Osteoblast (primary cell): ENCODE measurements around the gene CACNA2D3. TPM values are rescaled to one million over a fixed set of nuclear protein-coding genes. Genes with fewer than 3 reads are reported as not detected.

Experiments
- DNase-seq: peaks from one replicate; pipeline ENCODE4 v3.0.0; 2011; ENCODE audit warnings: low spot score, mixed read lengths; ENCODE audit not compliant: insufficient read length; ENCODE audit errors: missing footprints
- H2AFZ ChIP-seq: 2 replicates; pipeline ENCODE4 v1.6.0; 2011; ENCODE audit warnings: mild to moderate bottlenecking, low read length
- H3K27ac ChIP-seq: 2 replicates; pipeline ENCODE4 v1.5.1; 2011; ENCODE audit warnings: mild to moderate bottlenecking, low read depth, low read length, moderate library complexity
- H3K27me3 ChIP-seq: 2 replicates; pipeline ENCODE4 v1.6.0; 2012; ENCODE audit warnings: mild to moderate bottlenecking, control low read depth, inconsistent platforms, low read length, moderate library complexity; ENCODE audit not compliant: insufficient read depth
- H3K36me3 ChIP-seq: 2 replicates; pipeline ENCODE4 v1.5.1; 2011; ENCODE audit warnings: mild to moderate bottlenecking, low read length, control low read depth, moderate library complexity; ENCODE audit not compliant: insufficient read depth
- H3K4me1 ChIP-seq: 2 replicates; pipeline ENCODE4 v1.5.1; 2011; ENCODE audit warnings: mild to moderate bottlenecking, low read length, control low read depth, moderate library complexity; ENCODE audit not compliant: insufficient read depth
- H3K4me2 ChIP-seq: 2 replicates; pipeline ENCODE4 v1.6.0; 2011; ENCODE audit warnings: mild to moderate bottlenecking, low read length; ENCODE audit not compliant: insufficient read depth
- H3K4me3 ChIP-seq: fragments of 200-600 bp; sonication (generic); 3 replicates; pipeline ENCODE4 v1.5.1; 2012; ENCODE audit warnings: mild to moderate bottlenecking, low read length, inconsistent platforms; ENCODE audit not compliant: insufficient read depth
- H3K79me2 ChIP-seq: 2 replicates; pipeline ENCODE4 v1.6.0; 2012; ENCODE audit warnings: mild to moderate bottlenecking, low read length, control low read depth, inconsistent platforms; ENCODE audit not compliant: insufficient read depth
- H3K9me3 ChIP-seq: 2 replicates; pipeline ENCODE4 v1.5.1; 2011; ENCODE audit warnings: low read depth, low read length, control low read depth
- H4K20me1 ChIP-seq: 2 replicates; pipeline ENCODE4 v1.6.0; 2012; ENCODE audit warnings: mild to moderate bottlenecking, low read length, control low read depth; ENCODE audit not compliant: insufficient read depth
- CTCF ChIP-seq: IDR thresholded peaks from 2 replicates; pipeline ENCODE4 v1.5.1; 2011; ENCODE audit warnings: mild to moderate bottlenecking, low read depth, low read length, moderate library complexity; ENCODE audit errors: extremely low read depth
- total RNA-seq: library from RNA; depleted of rRNA; stranded (reverse); fragments of >200 nt; gene quantifications from 2 replicates; pipeline ENCODE4 v1.2.3, GENCODE V29; 2012

Gene CACNA2D3
- total RNA-seq, 1 donor, result 0.36 TPM

GRCh38 chr3:54710954-54711353 is 588.6 kb downstream of the CACNA2D3 start:
- Histone ChIP-seq H3K27ac (no peak overlapping the region), H4K20me1 (no peaks in the 10 kb centered on the region)

GRCh38 chr3:54712539-54712938 is 590.2 kb downstream of the CACNA2D3 start:
- H3K27ac ChIP-seq, result no peak overlapping the region
- no peak for DNase-seq
- no peaks in the 10 kb centered on the region for H3K36me3 ChIP-seq
- no peaks in the 10 kb centered on the region for H3K27me3 ChIP-seq
- no peak overlapping the region for H2AFZ ChIP-seq
- H3K4me3 ChIP-seq, result no peak overlapping the region
- no peak for TF ChIP-seq CTCF
- no peak overlapping the region for H3K4me2 ChIP-seq
- no peaks in the 10 kb centered on the region for H3K4me1 ChIP-seq
- no peaks in the 10 kb centered on the region for H3K9me3 ChIP-seq
- H4K20me1 ChIP-seq, result no peaks in the 10 kb centered on the region
- H3K79me2 ChIP-seq, result no peaks in the 10 kb centered on the region

More at GRCh38 chr3:54710954-54711353, 588.6 kb downstream of the CACNA2D3 start:
- Histone ChIP-seq H3K9me3 (no peaks in the 10 kb centered on the region), H3K4me1 (no peaks in the 10 kb centered on the region), H3K36me3 (no peaks in the 10 kb centered on the region), H2AFZ (no peak overlapping the region), H3K27me3 (no peaks in the 10 kb centered on the region), H3K4me2 (no peak overlapping the region), H3K4me3 (no peak overlapping the region), H3K79me2 (no peaks in the 10 kb centered on the region)
- no peak for TF ChIP-seq CTCF
- DNase-seq, result no peak

GRCh38 chr3:54713031-54713430 is 590.7 kb downstream of the CACNA2D3 start:
- Histone ChIP-seq H3K27ac (no peak overlapping the region), H4K20me1 (no peaks in the 10 kb centered on the region), H3K36me3 (no peaks in the 10 kb centered on the region), H3K4me1 (no peaks in the 10 kb centered on the region), H2AFZ (no peak overlapping the region), H3K27me3 (no peaks in the 10 kb centered on the region), H3K4me2 (no peak overlapping the region), H3K79me2 (no peaks in the 10 kb centered on the region), H3K4me3 (no peak overlapping the region), H3K9me3 (no peaks in the 10 kb centered on the region)
- DNase-seq, result no peak
- no peak for TF ChIP-seq CTCF

GRCh38 chr3:54713455-54713854 is 591.1 kb downstream of the CACNA2D3 start:
- DNase-seq, result no peak
- Histone ChIP-seq H3K4me2 (no peak overlapping the region), H3K4me1 (no peaks in the 10 kb centered on the region), H3K9me3 (no peaks in the 10 kb centered on the region), H4K20me1 (no peaks in the 10 kb centered on the region), H3K4me3 (no peak overlapping the region), H3K79me2 (no peaks in the 10 kb centered on the region), H3K27me3 (no peaks in the 10 kb centered on the region), H3K27ac (no peak overlapping the region), H2AFZ (no peak overlapping the region), H3K36me3 (no peaks in the 10 kb centered on the region)
- TF ChIP-seq CTCF, result no peak
